Activated CD4-positive, CD25-positive, alpha-beta regulatory T cell treated with anti-CD3 and anti-CD28 coated beads, Interleukin-2, amount 50 U/mL, for 16 hours (primary cell): ENCODE results near the gene ACACA.
"Not testable (repeated sequence)": the region's sequence is repeated elsewhere in the genome, so short reads cannot be mapped to it uniquely, and the experiment has no call there.

Experiments used
- DNase-seq: peaks from one replicate; pipeline ENCODE4 v3.0.0-alpha.2; 2020; ENCODE audit warnings: low read depth, low spot score

The ACACA gene

GRCh38 chr17:37406635-37407461, at the start of gene ACACA, which contains the start of gene TADA2A:
ACACA (minus strand) TSS chr17:37406836; CDS start chr17:37406299, 537 bp downstream.
TADA2A (plus strand) TSS chr17:37406886; CDS start chr17:37411366, 4,480 bp downstream.
- peak; percentile 43 for DNase-seq

- no peak for DNase-seq
Measured at GRCh38 chr17:37450112-37450511, 43.5 kb upstream of the ACACA start.

GRCh38 chr17:37447641-37448040, 41.0 kb upstream of the ACACA start:
- DNase-seq: no peak

- no peak for DNase-seq
Measured at GRCh38 chr17:37446027-37446426, 39.4 kb upstream of the ACACA start.

- not testable (repeated sequence) for DNase-seq
Measured at GRCh38 chr17:37441369-37442014, 34.9 kb upstream of the ACACA start.

- no peak for DNase-seq
Measured at GRCh38 chr17:37440424-37440823, 33.8 kb upstream of the ACACA start.

- DNase-seq: no peak
Measured at GRCh38 chr17:37438141-37438540, 31.5 kb upstream of the ACACA start.

- no peak for DNase-seq
Measured at GRCh38 chr17:37432671-37433070, 26.0 kb upstream of the ACACA start.

GRCh38 chr17:37430051-37430627, 23.5 kb upstream of the ACACA start:
- DNase-seq: no peak

- no peak for DNase-seq
Measured at GRCh38 chr17:37429453-37429852, 22.8 kb upstream of the ACACA start.

- DNase-seq: no peak
Measured at GRCh38 chr17:37429039-37429438, 22.4 kb upstream of the ACACA start.

- no peak for DNase-seq
Measured at GRCh38 chr17:37425268-37425667, 18.6 kb upstream of the ACACA start.

- DNase-seq: no peak
Measured at GRCh38 chr17:37422971-37423625, 16.5 kb upstream of the ACACA start.

- DNase-seq: no peak
Measured at GRCh38 chr17:37417852-37418251, 11.2 kb upstream of the ACACA start.

GRCh38 chr17:37413875-37414519, 7.4 kb upstream of the ACACA start:
- no peak for DNase-seq

- DNase-seq: no peak
Measured at GRCh38 chr17:37410357-37410756, 3.7 kb upstream of the ACACA start.

GRCh38 chr17:37408145-37408479, 1.5 kb upstream of the ACACA start:
- DNase-seq: not testable (repeated sequence)

- no peak for DNase-seq
Measured at GRCh38 chr17:37405955-37406634, 541 bp downstream of the ACACA start.

GRCh38 chr17:37405522-37405921, 1.1 kb downstream of the ACACA start:
- DNase-seq: not testable (repeated sequence)

- no peak for DNase-seq
Measured at GRCh38 chr17:37400505-37400904, 6.1 kb downstream of the ACACA start.

- DNase-seq: no peak
Measured at GRCh38 chr17:37399265-37399803, 7.3 kb downstream of the ACACA start.
